Activated CD4-positive, CD25-positive, alpha-beta regulatory T cell (primary cell): ENCODE data around the gene WNK2.
A peak's percentile ranks its signal among the peaks of the same experiment; 100 is the strongest.
"Not testable (repeated sequence)": the region's sequence is repeated elsewhere in the genome, so short reads cannot be mapped to it uniquely, and the experiment has no call there.

Experiments used
- DNase-seq, 4 experiments: peaks; one replicate each; lab custom pipeline; 2025; lab: John Stamatoyannopoulos, UW

The WNK2 gene

GRCh38 chr9:93183663-93184431 lies at the start of gene WNK2:
Gene WNK2, plus strand, starts transcription at chr9:93184139. Its CDS starts 791 bp downstream, at chr9:93184930.
- peak in 2 of 4 experiments; percentile 12 to 18 for DNase-seq

GRCh38 chr9:93134740-93135444 lies 49.0 kb upstream of the WNK2 start:
- DNase-seq = no peak

- DNase-seq = no peak
Measured at GRCh38 chr9:93136011-93136440, 47.9 kb upstream of the WNK2 start.

GRCh38 chr9:93137362-93137761 lies 46.6 kb upstream of the WNK2 start:
- no peak for DNase-seq

- no peak for DNase-seq
Measured at GRCh38 chr9:93138171-93138764, 45.7 kb upstream of the WNK2 start.

- no peak for DNase-seq
Measured at GRCh38 chr9:93139365-93140182, 44.4 kb upstream of the WNK2 start.

GRCh38 chr9:93141771-93142483 lies 42.0 kb upstream of the WNK2 start:
- DNase-seq = no peak

GRCh38 chr9:93143830-93144530 lies 40.0 kb upstream of the WNK2 start:
- peak in 2 of 4 experiments; percentile 43 to 49 for DNase-seq

- not testable (repeated sequence) for DNase-seq
Measured at GRCh38 chr9:93146696-93147095, 37.2 kb upstream of the WNK2 start.

- no peak for DNase-seq
Measured at GRCh38 chr9:93147632-93148031, 36.3 kb upstream of the WNK2 start.

- DNase-seq = no peak
Measured at GRCh38 chr9:93148721-93149120, 35.2 kb upstream of the WNK2 start.

- DNase-seq = no peak
Measured at GRCh38 chr9:93149361-93149760, 34.6 kb upstream of the WNK2 start.

- no peak for DNase-seq
Measured at GRCh38 chr9:93151097-93151784, 32.7 kb upstream of the WNK2 start.

- no peak for DNase-seq
Measured at GRCh38 chr9:93154293-93154903, 29.5 kb upstream of the WNK2 start.

- no peak for DNase-seq
Measured at GRCh38 chr9:93155716-93156474, 28.0 kb upstream of the WNK2 start.

- no peak for DNase-seq
Measured at GRCh38 chr9:93156475-93157008, 27.4 kb upstream of the WNK2 start.

- DNase-seq = peak; percentile 30 to 63 (median 48)
Measured at GRCh38 chr9:93159601-93160471, 24.1 kb upstream of the WNK2 start.
